Raji (cell line): ENCODE measurements around the gene UTP25.

Source experiments
- POLR2A ChIP-seq: IDR thresholded peaks from 2 replicates; pipeline ENCODE4 v1.6.1; 2011; ENCODE audit warnings: low read depth, low read length, control low read depth; ENCODE audit not compliant: insufficient read depth

The UTP25 gene

DNA sequence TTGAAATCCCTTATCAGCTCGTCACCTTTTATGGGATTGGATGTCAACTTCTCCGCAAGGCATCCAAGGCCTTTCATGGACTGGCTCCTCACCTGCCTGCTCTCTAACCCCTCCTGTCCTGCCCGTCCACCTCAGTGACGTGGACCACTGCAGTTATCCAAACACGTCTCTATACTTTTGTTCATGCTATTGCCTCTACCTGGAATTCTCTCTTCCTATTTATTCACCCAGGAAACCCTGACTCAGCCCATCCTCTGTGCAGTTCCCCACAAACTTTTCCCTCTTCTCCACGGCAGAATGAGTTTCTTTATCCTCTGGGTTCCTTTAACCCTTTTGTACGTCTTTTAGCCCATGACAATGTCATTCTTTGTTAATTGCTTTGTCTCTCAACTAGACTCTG lies 5.1 kb upstream of the UTP25 start:
- TF ChIP-seq POLR2A, result no peak

DNA sequence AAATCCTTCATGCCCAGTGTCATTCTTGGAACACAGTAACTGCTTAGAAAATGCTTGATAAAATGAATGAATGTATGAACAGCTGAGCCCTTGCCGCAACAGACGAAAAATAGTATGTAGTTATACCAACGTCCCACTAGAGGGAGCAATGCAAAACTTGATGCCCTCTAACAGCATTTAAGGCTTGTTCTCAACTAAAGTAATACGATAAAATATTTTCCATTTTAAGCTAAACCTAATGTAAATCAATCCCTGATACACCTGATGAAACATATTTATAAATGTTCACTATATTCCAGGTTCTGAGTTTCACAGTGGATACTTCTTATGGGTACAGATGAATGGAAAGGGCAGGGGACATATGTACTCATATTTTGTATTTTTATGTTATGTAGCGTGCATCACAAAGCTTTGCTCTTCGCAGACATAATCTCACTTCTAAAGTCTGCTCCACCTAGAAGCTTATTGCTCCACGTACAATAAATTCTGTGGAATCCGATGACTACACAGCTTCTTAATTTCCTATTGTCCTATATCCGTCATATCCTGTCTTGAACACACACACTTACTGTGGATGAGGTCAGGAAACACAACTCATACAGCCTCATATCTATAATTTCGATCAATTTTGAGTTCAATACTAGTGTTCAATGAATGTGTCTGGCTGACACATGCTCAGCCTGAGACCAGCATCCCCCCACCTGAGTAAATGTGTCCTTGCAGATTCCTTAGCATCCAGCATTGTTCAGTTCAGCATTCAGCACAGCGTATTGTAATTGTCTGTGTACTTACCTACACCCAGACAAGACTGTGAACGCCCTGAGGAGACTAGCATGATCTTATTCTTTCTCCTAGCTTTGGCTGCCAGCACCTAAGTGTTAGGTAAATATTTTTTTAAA lies 4.4 kb upstream of the UTP25 start:
- no peak for TF ChIP-seq POLR2A

DNA sequence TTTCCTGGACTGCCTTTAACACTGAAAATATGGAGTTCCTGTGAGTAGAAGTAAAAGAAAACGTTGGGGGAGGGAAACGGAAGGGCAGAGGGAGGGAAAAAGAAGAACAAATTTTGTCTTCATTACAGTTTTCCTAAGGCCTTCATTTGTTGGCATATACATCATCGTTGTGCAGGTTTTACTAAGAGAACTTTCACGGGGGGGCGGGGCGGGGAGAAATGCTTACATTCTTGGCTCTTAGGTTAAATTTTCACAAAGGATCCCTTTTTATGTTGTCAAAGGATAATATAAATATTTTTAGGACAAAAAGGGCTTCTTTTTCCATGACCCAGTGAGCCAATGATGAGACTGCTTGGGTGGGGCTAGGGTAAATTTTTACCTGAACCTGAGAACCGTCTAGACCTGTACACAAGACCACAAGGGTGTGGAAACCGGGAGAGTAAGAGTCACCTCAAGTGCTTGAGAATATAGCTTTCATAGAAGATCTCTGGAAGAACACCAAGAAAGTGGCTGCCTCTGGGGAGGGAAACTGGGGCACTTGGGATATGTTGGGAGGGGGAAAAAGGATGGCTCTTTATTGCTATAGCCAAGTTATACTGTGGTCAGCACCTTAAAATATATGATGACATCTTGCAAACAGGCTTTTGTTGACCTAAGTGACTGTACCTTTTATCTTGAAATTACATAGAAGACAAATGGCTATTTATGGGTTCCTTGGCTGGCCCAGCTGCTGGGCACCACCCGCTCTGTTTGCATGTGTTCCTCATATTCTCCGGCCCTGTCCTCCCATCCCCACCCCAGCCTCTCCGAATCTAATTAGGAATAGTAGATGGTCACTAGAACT lies 2.0 kb upstream of the UTP25 start:
- no peak for TF ChIP-seq POLR2A

DNA sequence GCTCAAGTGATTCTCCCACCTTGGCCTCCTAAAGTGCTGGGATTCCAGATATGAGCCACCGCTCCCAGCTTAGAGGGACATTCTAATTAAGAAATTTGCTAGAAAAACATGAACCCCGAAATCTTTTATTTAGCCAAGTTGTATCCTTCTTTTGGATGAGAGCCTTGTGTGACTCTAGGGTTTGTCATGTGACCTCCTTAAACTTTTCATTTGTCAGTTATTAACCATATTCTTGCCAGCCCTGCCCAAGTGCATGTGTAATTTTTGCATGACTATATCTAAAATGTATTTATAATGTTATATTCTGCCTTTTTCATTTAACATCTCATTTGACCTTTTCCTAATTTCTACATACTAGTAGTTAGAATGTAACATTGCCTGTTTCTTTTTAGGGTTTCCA lies 1.9 kb downstream of the UTP25 start:
- no peak for TF ChIP-seq POLR2A

DNA sequence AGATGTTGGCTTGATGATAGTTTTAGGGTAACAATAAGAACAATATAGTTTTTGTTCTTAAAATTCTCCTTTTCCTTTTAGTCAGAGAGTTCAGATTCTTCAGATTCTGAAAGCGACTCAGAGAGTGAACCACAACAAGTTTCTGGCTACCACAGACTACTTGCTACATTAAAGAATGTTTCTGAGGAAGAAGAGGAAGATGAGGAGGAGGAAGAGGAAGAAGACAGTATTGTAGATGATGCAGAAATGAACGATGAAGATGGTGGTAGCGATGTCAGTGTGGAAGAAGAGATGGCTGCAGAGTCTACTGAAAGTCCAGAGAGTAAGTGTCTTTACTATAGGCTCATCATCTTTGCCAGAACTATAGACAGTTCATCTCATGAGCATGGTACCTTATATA lies 3.0 kb downstream of the UTP25 start:
- no peak for TF ChIP-seq POLR2A

DNA sequence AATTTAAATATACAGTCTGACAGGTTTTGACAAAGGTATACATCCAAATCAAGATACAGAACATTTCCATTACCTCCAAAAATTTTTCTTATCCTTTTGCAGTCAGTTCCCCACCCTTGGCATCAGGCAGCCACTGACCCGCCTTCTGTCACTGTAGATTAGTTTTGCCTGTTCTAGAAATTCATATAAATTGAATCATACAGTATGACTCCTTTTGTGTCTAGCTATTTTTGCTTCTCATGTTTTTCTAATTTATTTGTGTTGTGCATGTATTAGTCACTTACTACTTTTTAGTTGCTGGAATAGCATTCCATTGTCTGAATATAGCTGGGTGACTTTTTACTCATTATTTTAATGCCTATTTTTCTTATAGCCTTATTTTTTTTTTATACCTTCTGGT lies 3.8 kb downstream of the UTP25 start:
- no peak for TF ChIP-seq POLR2A

DNA sequence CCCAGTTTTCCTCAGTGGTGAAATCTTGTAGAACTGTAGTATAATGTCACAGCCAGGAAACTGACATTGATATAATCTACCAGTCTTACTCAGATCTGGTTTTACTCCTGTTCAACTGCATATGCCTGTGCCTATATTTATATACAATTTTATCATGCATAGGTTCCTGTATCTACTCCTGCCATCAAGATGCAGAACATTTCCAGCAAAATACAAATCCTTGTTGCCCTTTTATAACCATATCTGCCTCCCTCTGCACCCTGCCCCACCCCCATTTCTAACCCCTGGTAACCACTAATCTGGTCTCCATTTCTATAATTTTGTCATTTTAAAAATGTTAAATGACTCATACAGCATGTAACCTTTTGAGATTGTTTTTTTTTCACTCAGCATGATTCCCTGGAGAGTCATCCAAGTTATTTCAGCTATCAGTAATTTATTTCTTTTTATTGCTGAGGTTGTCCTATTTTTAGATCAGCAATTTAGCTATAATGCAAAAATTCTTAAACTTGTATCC lies 8.1 kb downstream of the UTP25 start:
- no peak for TF ChIP-seq POLR2A

DNA sequence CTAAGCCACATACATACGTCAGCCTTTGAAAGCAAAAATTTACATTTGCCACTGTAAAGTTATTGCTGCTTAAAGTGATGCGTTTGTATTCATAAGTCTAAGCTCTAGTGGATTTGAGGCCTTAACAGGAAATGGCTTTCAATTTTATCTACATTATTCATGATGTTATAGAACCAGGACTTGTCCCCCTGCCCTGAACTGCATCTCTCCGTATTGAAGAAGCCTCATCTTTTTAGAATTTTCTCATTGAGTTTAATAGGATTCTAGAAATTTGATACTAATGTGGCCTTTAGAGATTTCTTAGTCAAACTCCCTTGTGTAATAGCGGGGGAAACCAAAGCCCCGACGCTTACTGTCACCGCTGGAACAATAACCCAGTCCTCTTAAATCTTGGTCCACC lies 9.9 kb downstream of the UTP25 start:
- TF ChIP-seq POLR2A, result no peak

DNA sequence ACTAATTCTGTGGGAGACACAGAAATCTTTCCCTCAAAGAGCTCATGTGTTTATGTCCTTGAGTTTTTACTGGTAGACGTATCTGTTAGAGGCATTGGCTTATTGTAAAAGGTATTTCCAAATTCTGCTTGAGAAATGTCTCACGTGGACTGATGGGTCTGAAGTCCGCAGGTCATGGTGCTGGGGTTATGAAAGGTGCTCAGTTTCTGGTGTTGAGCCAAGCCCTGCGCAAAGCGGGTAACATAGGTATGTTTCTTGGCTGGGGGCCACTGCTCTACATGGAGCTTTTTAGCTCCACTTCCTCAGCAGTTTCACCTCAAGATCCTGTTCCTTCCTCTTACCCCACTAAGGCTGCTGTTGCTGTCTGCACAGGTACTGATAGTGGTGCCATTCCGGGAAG lies 10.8 kb downstream of the UTP25 start:
- no peak for TF ChIP-seq POLR2A

DNA sequence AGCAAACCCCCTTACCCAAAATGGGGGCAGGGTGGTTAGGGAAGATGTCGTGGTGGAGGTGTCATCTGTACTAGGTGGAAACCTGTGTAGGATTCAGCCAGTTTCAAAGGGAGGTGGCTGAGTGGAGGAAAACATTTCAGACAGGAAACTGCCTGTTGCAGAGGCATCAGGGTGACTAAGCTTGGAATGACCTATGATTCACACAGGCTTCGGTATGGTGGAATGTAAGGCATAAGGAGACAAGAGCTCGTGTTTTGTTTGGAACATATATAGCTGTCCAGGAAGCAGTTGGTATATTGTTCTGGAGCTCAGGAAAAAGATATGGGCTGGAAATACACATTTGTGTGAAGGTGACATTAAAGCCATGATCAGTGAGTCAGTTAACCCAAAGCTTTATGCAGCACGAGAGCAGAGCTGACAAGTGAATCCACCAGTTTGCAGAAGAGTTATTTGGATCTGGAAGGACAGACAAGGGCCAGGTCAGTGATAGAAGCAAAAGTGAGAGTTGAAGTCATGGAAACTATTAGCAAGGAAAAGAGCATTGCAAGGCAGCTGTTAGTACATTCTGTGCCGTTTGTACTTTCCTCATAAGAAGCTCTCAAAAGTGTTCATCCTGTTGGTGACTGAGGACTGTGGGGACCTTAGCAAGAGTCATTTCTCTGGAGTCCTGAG lies 12.2 kb downstream of the UTP25 start:
- no peak for TF ChIP-seq POLR2A

DNA sequence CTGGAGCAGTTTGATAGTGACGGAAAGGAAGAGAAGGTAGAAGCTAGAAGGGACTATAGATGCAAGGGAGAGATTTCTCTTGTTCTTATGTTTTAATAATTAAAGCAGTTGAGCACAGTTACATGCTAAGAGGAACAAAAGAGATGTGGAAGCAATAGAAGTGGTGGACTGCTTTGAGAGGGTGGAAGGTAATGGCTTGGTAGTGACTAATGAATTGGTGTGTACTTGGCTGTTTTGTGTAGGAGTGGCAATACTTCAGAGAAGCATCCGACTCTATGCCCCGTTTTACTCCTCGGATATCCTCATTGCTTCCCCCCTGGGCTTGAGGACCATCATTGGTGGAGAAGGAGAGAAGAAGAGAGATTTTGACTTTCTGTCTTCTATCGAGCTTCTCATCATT lies 12.8 kb downstream of the UTP25 start:
- no peak for TF ChIP-seq POLR2A

DNA sequence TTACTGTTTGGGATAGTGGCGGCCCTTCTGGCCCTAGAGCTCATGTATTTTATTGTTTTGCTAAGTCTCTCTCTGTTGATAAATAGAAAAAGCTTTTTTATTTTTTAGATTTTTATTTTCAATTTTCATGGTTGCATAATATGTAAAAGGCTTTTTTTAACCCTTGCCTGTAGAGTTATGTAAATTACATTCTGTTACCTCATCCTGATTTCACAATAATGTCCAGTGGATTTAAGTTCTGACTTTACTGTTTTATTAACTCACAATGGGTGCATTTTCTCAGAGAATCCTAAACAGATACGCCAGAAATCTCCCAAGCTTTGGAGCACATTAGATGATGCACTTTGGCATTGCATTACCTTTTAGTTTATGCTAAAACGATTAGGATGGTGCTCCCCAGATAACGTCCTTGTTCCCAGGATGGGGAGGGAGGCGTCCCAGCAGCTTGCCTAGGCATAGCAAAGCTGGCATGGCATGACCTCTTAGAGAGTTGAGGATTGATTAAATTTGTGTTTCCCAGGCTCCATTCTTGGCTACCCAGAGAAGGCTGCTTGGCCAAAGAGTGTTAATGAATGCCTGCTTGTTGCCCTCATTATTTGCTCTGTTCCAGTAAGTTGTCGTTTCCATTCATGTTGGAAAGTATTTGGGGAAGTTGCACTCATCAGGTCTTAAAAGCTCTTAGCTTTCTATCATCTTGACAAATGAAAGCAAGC lies 17.1 kb downstream of the UTP25 start:
- TF ChIP-seq POLR2A, result no peak

DNA sequence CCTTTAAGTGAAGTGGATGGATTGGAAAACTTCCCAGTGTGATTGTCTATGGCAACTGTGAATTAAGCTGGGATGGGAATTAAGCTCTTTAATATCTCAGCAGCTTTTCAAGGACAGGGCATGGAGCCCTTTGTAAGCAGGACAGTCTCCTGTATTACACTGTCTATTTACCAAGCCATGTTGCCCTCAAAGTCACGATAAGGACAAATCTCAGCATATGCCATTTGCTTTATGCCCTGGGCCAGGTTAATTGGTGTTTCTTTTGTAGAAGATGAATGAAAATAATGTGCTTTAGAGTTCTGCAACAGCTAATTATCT lies 17.6 kb downstream of the UTP25 start:
- no peak for TF ChIP-seq POLR2A

DNA sequence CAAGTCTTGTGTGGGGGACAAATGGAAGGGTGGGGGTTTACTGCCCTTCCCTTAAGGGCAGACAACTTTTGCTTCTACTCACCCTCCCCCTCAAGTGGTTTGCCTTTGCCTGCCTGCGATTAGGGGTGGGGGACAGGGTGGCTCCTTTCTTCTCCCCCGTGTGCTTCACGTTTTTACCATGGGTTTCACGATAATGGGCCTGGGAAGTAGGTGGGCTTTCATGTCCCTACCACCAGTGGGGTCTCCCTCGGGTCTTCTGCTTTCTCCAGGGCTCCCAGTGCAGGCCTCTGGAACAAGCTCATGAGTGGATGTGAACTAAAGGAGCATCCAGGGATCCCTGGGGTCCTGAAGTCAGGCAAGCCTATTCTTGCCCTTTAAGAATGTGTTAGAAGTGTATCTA lies 21.6 kb downstream of the UTP25 start:
- TF ChIP-seq POLR2A, result no peak
